Glomerular visceral epithelial cell (primary cell): Measurements from ENCODE around the gene SRI.
"Not testable (repeated sequence)": the region's sequence is repeated elsewhere in the genome, so short reads cannot be mapped to it uniquely, and the experiment has no call there.

Experiments
- DNase-seq: peaks from one replicate; pipeline ENCODE4 v3.0.0-alpha.2; 2016; ENCODE audit errors: extremely low spot score

Gene SRI

GRCh38 chr7:88176190-88176589 lies 43.6 kb downstream of the SRI start:
- no peak for DNase-seq

- no peak for DNase-seq
Measured at GRCh38 chr7:88172842-88173241, 47.0 kb downstream of the SRI start.

GRCh38 chr7:88169717-88170320 lies 50.0 kb downstream of the SRI start:
- DNase-seq = peak; percentile 25

DNA sequence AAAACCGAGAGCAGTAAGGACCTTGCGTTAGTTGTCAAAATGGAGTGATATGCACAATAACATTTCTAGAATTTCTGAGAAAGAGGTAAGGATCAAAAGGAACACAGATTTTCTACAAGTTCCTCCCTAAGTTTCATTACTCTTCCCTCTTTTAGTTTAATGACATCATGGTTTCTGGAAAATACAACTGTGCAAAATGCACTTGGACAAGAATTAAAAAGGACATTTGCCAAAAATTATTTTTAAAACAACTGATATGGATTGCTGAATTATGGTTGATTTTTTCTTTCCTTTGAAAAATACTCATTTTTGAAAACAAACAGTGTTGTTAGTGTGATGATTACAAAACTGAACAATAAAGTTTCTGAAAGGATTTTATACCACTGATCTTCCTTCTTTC lies 52.1 kb downstream of the SRI start:
- DNase-seq = no peak

DNA sequence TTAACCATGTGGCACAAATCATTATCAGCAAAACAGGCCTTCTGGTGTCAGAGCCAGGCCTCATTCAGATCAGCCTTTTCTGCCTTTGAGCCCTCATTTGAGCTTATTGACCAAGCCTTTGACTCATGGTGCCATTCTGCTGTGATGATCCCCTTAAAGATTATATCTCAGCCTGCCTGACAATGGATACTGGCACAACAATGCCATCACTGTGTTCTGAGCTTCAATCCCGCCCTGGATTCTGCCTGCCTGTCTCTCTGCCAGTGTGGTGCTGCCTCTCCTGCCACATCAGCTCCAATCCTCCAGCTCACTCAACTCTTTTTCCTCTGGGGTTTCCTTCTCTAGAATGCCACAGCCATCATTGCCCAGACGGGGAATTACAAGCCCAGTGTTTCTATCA lies 52.6 kb downstream of the SRI start:
- no peak for DNase-seq

- no peak for DNase-seq
Measured at GRCh38 chr7:88165697-88166096, 54.1 kb downstream of the SRI start.

GRCh38 chr7:88159741-88160140 lies 60.1 kb downstream of the SRI start:
- DNase-seq = not testable (repeated sequence)

DNA sequence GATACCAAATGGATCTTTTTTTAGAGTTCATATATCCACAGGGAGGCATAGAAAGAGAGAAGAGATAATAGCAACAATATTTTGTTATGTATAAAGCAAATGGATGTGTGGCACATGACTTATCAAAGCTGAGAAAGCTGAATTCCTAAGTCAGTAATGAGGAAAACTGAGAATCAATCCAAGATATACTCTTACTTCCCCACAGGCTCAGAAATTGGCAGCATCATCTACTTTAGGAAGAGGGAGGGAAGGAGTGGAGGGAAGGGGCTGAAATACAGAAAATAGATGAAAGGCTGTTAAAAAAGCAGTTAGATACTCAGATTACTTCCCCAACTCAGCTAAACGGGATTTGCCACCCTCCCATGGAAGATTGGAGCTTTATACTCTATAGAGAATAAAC lies 63.5 kb downstream of the SRI start:
- DNase-seq = no peak

GRCh38 chr7:88155756-88156155 lies 64.1 kb downstream of the SRI start:
- DNase-seq = peak; percentile 37
